ENCODE measurements around the gene SLC30A5.

The SLC30A5 gene

GRCh38 chr5:69167929-69168328 lies 74.1 kb downstream of the SLC30A5 start:
- no peak for DNase-seq (ENCODE audit: low read depth)

DNA sequence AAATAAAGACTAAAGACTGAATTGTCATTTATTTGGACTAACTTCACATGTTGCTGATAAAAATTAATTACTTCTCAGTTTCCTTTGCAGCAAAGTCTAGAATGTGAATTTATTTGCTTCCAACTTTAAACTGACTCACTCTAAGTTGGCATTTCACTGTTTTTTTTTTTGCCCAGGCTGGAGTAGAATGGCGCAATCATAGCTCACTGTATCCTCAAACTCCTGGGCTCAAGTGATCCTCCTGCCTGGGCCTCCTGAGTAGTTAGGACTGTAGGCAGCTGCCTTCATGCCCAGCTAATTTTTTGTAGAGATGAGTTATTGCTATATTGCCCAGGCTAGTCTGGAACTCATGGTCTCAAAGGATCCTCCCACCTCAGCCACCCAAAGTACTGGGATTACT lies 76.7 kb downstream of the SLC30A5 start:
- DNase-seq (ENCODE audit: low read depth): no peak

DNA sequence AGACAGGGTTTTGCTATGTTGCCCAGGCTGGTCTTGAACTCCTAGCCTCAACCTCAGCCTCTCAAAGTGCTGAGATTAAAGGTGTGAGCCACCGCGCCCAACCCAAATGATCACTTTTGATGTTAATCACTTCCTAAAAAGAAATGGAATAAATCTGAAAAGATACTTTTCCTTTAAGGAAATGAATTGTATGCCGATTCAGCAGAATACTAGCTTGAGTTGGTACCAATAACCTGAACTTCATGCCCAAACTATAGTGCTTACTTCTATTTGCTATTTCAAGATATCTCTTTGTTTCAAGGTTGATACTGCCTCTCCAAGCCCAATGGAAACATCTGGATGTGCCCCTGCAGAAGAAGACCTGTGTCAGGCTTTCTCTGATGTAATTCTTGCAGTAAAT lies 77.2 kb downstream of the SLC30A5 start:
- DNase-seq (ENCODE audit: low read depth): no peak

Data from stimulated activated CD4-positive, alpha-beta T cell treated with anti-CD3 and anti-CD28 coated beads, Interleukin-2, amount 100 ng/mL, for 4 hours (primary cell).